Uterus (tissue), 2 donors: ENCODE results near the gene FAM3B.

Source experiments
- POLR2A ChIP-seq, 2 donors: fragments of 450-650 bp; IDR thresholded peaks; one replicate each; pipeline ENCODE4 v1.6.1; 2016; ENCODE audit warnings: antibody characterized with exemption in 2 of 2, mild to moderate bottlenecking in 1 of 2, moderate library complexity in 1 of 2
- TF ChIP-seq, protein P1 (sequence below), 4 experiments: fragments of 200-600 bp in 2 of 4; fragments of 450-650 bp in 2 of 4; sonication (generic) in 2 of 4; IDR thresholded peaks; one replicate each; pipeline ENCODE4 v1.5.1; 2016 to 2019; ENCODE audit warnings: antibody characterized with exemption in 4 of 4, mild to moderate bottlenecking in 2 of 4, moderate library complexity in 1 of 4

DNA sequence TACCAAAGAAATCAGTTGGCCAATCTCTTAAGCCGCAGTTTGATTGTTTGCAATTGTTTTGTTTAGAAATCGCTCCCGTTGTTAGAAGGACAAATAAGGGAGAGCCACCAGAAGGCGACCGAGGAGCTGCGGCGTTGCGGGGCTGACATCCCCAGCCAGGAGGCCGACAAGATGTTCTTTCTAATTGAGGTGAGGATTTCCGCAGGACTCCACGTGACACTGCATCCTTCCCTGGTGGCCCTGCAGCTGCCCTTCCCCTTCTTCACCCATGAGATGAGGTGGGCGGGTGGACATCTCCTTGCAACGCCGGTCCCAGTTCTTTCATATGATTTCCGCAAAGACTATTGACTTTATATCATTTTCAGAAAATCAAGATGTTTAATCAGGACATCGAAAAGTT, 82.2 kb downstream of the FAM3B start:
- TF ChIP-seq, protein P1, sequence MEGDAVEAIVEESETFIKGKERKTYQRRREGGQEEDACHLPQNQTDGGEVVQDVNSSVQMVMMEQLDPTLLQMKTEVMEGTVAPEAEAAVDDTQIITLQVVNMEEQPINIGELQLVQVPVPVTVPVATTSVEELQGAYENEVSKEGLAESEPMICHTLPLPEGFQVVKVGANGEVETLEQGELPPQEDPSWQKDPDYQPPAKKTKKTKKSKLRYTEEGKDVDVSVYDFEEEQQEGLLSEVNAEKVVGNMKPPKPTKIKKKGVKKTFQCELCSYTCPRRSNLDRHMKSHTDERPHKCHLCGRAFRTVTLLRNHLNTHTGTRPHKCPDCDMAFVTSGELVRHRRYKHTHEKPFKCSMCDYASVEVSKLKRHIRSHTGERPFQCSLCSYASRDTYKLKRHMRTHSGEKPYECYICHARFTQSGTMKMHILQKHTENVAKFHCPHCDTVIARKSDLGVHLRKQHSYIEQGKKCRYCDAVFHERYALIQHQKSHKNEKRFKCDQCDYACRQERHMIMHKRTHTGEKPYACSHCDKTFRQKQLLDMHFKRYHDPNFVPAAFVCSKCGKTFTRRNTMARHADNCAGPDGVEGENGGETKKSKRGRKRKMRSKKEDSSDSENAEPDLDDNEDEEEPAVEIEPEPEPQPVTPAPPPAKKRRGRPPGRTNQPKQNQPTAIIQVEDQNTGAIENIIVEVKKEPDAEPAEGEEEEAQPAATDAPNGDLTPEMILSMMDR (IDR thresholded peaks at IDR 0.05) = no peak
- no peak for TF ChIP-seq POLR2A (IDR thresholded peaks at IDR 0.05)
